Measurements from ENCODE around the gene MATN4. TPM values are rescaled to one million over a fixed set of nuclear protein-coding genes. Genes with fewer than 3 reads are reported as not detected.

MATN4 gene
- total and polyA plus RNA-seq, 2 of the 13 experiments (the other 11 are each of a cell fraction or from before 2014, with no cell fraction given): not detected

DNA sequence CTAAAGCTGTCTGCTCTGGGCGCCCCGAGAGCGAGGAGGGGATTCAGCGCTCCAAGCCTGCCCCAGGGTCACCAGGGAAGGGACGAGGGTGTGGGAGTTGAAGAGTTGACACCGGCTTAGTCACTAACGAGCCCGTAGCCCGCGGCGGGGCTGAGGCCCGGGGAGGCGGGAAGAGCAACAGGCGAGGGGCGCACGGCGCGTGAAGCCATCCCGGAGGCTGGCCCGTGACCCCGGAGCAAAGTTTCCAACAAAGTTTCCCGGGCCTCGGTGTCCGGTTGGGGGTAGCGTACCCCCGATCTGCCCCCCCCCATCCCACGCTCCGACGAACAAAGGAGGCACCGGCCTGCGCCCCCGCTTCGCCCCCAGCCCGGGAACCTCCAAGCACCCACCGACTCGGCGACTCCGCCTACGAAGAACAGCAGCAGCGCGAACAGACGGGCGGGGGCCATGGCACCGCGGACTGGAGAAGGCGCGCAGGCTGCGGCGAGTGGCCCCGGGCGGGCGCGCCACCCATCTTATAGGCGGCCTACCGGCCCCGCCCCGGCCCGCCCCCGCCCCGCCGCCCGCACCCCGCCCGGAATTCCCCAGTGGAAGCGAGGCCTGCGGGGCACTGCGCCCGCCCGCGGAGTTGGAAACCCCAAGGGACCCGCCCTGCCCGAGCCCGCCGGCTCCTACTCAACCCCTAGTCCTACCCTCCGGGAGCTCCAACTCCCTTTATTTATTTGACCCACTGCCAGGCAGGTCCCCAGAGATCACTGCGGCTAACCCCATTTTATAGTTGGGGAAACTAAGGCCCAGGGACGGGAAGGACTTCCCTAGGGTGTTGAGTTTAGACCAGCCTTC is 40.1 kb upstream of the MATN4 start, which contains the start of gene SDC4 (continued):
- TF ChIP-seq, protein P1, sequence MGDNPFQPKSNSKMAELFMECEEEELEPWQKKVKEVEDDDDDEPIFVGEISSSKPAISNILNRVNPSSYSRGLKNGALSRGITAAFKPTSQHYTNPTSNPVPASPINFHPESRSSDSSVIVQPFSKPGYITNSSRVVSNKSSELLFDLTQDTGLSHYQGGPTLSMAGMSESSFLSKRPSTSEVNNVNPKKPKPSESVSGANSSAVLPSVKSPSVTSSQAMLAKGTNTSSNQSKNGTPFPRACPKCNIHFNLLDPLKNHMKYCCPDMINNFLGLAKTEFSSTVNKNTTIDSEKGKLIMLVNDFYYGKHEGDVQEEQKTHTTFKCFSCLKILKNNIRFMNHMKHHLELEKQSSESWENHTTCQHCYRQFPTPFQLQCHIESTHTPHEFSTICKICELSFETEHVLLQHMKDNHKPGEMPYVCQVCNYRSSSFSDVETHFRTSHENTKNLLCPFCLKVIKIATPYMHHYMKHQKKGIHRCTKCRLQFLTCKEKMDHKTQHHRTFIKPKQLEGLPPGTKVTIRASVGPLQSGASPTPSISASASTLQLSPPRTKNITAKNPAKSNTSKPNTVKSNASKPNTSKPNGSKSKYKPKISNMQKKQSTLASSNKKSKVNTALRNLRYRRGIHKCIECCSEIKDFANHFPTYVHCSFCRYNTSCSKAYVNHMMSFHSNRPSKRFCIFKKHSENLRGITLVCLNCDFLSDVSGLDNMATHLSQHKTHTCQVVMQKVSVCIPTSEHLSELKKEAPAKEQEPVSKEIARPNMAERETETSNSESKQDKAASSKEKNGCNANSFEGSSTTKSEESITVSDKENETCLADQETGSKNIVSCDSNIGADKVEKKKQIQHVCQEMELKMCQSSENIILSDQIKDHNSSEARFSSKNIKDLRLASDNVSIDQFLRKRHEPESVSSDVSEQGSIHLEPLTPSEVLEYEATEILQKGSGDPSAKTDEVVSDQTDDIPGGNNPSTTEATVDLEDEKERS (CRISPR knock-in tag; IDR thresholded peaks at IDR 0.05): peak; percentile 84; the same call in 1 of the 2 replicates
- TF ChIP-seq JUN (CRISPR knock-in tag; IDR thresholded peaks at IDR 0.05): peak; percentile 68; the same call in 1 of the 2 replicates
- TF ChIP-seq TBL1XR1 (IDR thresholded peaks at IDR 0.05; ENCODE audit: borderline replicate concordance, low read length, partially characterized antibody): peak; percentile 62
- no peak for TF ChIP-seq PHF20 (CRISPR knock-in tag; IDR thresholded peaks at IDR 0.05)
- TF ChIP-seq FOXK2 (IDR thresholded peaks at IDR 0.05): no peak
- no peak for TF ChIP-seq ZEB1 (IDR thresholded peaks at IDR 0.05; ENCODE audit: insufficient replicate concordance, low read depth)
- TF ChIP-seq ZNF749 (CRISPR knock-in tag; IDR thresholded peaks at IDR 0.05; ENCODE audit: borderline replicate concordance): no peak
- TF ChIP-seq, protein P2, sequence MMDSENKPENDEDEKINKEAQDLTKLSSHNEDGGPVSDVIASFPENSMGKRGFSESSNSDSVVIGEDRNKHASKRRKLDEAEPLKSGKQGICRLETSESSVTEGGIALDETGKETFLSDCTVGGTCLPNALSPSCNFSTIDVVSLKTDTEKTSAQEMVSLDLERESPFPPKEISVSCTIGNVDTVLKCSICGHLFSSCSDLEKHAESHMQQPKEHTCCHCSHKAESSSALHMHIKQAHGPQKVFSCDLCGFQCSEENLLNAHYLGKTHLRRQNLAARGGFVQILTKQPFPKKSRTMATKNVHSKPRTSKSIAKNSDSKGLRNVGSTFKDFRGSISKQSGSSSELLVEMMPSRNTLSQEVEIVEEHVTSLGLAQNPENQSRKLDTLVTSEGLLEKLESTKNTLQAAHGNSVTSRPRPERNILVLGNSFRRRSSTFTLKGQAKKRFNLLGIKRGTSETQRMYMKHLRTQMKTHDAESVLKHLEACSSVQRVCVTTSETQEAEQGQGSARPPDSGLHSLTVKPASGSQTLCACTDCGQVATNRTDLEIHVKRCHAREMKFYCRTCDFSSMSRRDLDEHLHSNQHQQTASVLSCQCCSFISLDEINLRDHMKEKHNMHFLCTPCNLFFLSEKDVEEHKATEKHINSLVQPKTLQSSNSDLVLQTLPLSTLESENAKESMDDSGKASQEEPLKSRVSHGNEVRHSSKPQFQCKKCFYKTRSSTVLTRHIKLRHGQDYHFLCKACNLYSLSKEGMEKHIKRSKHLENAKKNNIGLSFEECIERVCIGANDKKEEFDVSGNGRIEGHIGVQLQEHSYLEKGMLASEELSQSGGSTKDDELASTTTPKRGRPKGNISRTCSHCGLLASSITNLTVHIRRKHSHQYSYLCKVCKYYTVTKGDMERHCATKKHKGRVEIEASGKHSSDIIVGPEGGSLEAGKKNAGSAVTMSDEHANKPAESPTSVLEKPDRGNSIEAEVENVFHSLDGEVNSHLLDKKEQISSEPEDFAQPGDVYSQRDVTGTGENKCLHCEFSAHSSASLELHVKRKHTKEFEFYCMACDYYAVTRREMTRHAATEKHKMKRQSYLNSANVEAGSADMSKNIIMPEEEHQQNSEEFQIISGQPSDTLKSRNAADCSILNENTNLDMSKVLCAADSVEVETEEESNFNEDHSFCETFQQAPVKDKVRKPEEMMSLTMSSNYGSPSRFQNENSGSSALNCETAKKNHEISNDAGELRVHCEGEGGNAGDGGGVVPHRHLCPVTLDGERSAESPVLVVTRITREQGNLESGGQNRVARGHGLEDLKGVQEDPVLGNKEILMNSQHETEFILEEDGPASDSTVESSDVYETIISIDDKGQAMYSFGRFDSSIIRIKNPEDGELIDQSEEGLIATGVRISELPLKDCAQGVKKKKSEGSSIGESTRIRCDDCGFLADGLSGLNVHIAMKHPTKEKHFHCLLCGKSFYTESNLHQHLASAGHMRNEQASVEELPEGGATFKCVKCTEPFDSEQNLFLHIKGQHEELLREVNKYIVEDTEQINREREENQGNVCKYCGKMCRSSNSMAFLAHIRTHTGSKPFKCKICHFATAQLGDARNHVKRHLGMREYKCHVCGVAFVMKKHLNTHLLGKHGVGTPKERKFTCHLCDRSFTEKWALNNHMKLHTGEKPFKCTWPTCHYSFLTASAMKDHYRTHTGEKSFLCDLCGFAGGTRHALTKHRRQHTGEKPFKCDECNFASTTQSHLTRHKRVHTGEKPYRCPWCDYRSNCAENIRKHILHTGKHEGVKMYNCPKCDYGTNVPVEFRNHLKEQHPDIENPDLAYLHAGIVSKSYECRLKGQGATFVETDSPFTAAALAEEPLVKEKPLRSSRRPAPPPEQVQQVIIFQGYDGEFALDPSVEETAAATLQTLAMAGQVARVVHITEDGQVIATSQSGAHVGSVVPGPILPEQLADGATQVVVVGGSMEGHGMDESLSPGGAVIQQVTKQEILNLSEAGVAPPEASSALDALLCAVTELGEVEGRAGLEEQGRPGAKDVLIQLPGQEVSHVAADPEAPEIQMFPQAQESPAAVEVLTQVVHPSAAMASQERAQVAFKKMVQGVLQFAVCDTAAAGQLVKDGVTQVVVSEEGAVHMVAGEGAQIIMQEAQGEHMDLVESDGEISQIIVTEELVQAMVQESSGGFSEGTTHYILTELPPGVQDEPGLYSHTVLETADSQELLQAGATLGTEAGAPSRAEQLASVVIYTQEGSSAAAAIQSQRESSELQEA (CRISPR knock-in tag; IDR thresholded peaks at IDR 0.05; ENCODE audit: not compliant biosample characterization): peak; percentile 66
- TF ChIP-seq HNRNPUL1 (IDR thresholded peaks at IDR 0.05; ENCODE audit: low read depth, low read length): no peak
- peak; percentile 79 for TF ChIP-seq ZNF563 (CRISPR knock-in tag; IDR thresholded peaks at IDR 0.05)
- TF ChIP-seq, protein P3, sequence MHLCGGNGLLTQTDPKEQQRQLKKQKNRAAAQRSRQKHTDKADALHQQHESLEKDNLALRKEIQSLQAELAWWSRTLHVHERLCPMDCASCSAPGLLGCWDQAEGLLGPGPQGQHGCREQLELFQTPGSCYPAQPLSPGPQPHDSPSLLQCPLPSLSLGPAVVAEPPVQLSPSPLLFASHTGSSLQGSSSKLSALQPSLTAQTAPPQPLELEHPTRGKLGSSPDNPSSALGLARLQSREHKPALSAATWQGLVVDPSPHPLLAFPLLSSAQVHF (CRISPR knock-in tag; IDR thresholded peaks at IDR 0.05): no peak
- TF ChIP-seq ZNF614 (CRISPR knock-in tag; IDR thresholded peaks at IDR 0.05; ENCODE audit: borderline replicate concordance): no peak
- TF ChIP-seq PHF8 (CRISPR knock-in tag; IDR thresholded peaks at IDR 0.05): peak; percentile 86
- TF ChIP-seq YEATS2 (CRISPR knock-in tag; IDR thresholded peaks at IDR 0.05; ENCODE audit: borderline replicate concordance): peak; percentile 48; the same call in 1 of the 2 replicates
- 0 out of 2 replicates have a peak, but pooled peaks have one; percentile 53 for TF ChIP-seq ZNF552 (CRISPR knock-in tag; IDR thresholded peaks at IDR 0.05; ENCODE audit: borderline replicate concordance)
- TF ChIP-seq MEIS2 (CRISPR knock-in tag; IDR thresholded peaks at IDR 0.05): peak; percentile 83
